HEK293 (cell line): ENCODE data around the gene ANKFN1.

ENCODE experiments used
- CTCF ChIA-PET: fragments of 350-600 bp; formaldehyde crosslinking; extraction: SDS; loops from one replicate; lab custom pipeline; 2021; ENCODE audit warnings: antibody characterized with exemption; lab: Yijun Ruan, JAX
- POLR2A ChIA-PET: fragments of 300-600 bp; formaldehyde crosslinking; extraction: SDS; loops from one replicate; lab custom pipeline; 2020; ENCODE audit warnings: antibody characterized with exemption, inconsistent platforms; lab: Yijun Ruan, JAX
- H3K27ac ChIP-seq: fragments of 200-500 bp; sonication (Bioruptor generic); 2 replicates; pipeline ENCODE4 v1.5.1; 2014; ENCODE audit warnings: low read depth, low read length, control low read depth, inconsistent platforms; ENCODE audit errors: extremely low read depth
- H3K36me3 ChIP-seq, 2 experiments: fragments of 200-500 bp in 1 of 2; sonication (Bioruptor generic) in 1 of 2; 1 replicate in 1 of 2; 2 replicates in 1 of 2; pipeline ENCODE4 v1.5.1; 2014 to 2017; ENCODE audit warnings: inconsistent platforms in 2 of 2, low read length in 2 of 2; ENCODE audit not compliant: control insufficient read depth in 2 of 2, insufficient read depth in 1 of 2
- H3K4me1 ChIP-seq: fragments of 200-500 bp; sonication (Bioruptor generic); 2 replicates; pipeline ENCODE4 v1.5.1; 2014; ENCODE audit warnings: mild to moderate bottlenecking, low read length, inconsistent platforms; ENCODE audit not compliant: control insufficient read depth, insufficient read depth
- H3K4me3 ChIP-seq: 2 replicates; pipeline ENCODE4 v1.5.1; 2011; ENCODE audit warnings: low read depth, mild to moderate bottlenecking, control low read depth, low read length, moderate library complexity
- H3K9me3 ChIP-seq: fragments of 200-500 bp; sonication (Bioruptor generic); 2 replicates; pipeline ENCODE4 v1.5.1; 2014; ENCODE audit warnings: low read depth, low read length, inconsistent platforms; ENCODE audit not compliant: control insufficient read depth, insufficient read depth
- GLI2 ChIP-seq: fragments of 450-650 bp; formaldehyde crosslinking; IDR thresholded peaks from 2 replicates; pipeline ENCODE4; 2017; ENCODE audit warnings: missing biosample characterization, missing genetic modification characterization, low read depth, borderline replicate concordance
- HOXC10 ChIP-seq: sonication (generic); formaldehyde crosslinking; IDR thresholded peaks from 2 replicates; pipeline ENCODE4 v1.8.1; 2023; ENCODE audit warnings: mild to moderate bottlenecking, missing genetic modification reagents
- KLF16 ChIP-seq: fragments of 450-650 bp; formaldehyde crosslinking; IDR thresholded peaks from 2 replicates; pipeline ENCODE4 v1.5.1; 2017; ENCODE audit warnings: missing biosample characterization, missing genetic modification characterization
- PRDM6 ChIP-seq: fragments of 450-650 bp; formaldehyde crosslinking; IDR thresholded peaks from 2 replicates; pipeline ENCODE4 v1.5.1; 2017; ENCODE audit warnings: missing biosample characterization, missing genetic modification characterization
- SP3 ChIP-seq: fragments of 450-650 bp; formaldehyde crosslinking; IDR thresholded peaks from 2 replicates; pipeline ENCODE4 v1.5.1; 2016; ENCODE audit warnings: missing biosample characterization, missing genetic modification characterization
- ZBTB17 ChIP-seq: fragments of 450-650 bp; formaldehyde crosslinking; IDR thresholded peaks from 2 replicates; pipeline ENCODE4 v1.5.1; 2016; ENCODE audit warnings: missing biosample characterization, missing genetic modification characterization
- ZBTB48 ChIP-seq: fragments of 450-650 bp; formaldehyde crosslinking; IDR thresholded peaks from 2 replicates; pipeline ENCODE4 v1.5.1; 2016; ENCODE audit warnings: missing biosample characterization, missing genetic modification characterization
- ZEB2 ChIP-seq: fragments of 450-650 bp; formaldehyde crosslinking; IDR thresholded peaks from 2 replicates; pipeline ENCODE4 v1.5.1; 2016; ENCODE audit warnings: missing biosample characterization, missing genetic modification characterization
- ZFP69B ChIP-seq: fragments of 450-650 bp; formaldehyde crosslinking; IDR thresholded peaks from 2 replicates; pipeline ENCODE4 v1.5.1; 2016; ENCODE audit warnings: missing biosample characterization, missing genetic modification characterization
- ZNF169 ChIP-seq: fragments of 450-650 bp; formaldehyde crosslinking; IDR thresholded peaks from 2 replicates; pipeline ENCODE4 v1.5.1; 2016; ENCODE audit warnings: missing biosample characterization, missing genetic modification characterization
- ZNF184 ChIP-seq: fragments of 450-650 bp; IDR thresholded peaks from 2 replicates; pipeline ENCODE4 v1.5.1; 2018; ENCODE audit warnings: missing biosample characterization, mild to moderate bottlenecking, missing genetic modification characterization
- ZNF248 ChIP-seq: fragments of 450-650 bp; formaldehyde crosslinking; IDR thresholded peaks from 2 replicates; pipeline ENCODE4 v1.5.1; 2017; ENCODE audit warnings: missing biosample characterization, missing genetic modification characterization
- ZNF26 ChIP-seq: fragments of 450-650 bp; formaldehyde crosslinking; IDR thresholded peaks from 2 replicates; pipeline ENCODE4 v1.5.1; 2016; ENCODE audit warnings: missing biosample characterization, missing genetic modification characterization
- ZNF423 ChIP-seq: fragments of 450-650 bp; formaldehyde crosslinking; IDR thresholded peaks from 2 replicates; pipeline ENCODE4 v1.5.1; 2016; ENCODE audit warnings: missing biosample characterization, missing genetic modification characterization
- ZNF548 ChIP-seq: fragments of 450-650 bp; formaldehyde crosslinking; IDR thresholded peaks from 2 replicates; pipeline ENCODE4 v1.5.1; 2016; ENCODE audit warnings: missing biosample characterization, missing genetic modification characterization
- ZNF560 ChIP-seq: fragments of 450-650 bp; formaldehyde crosslinking; IDR thresholded peaks from 2 replicates; pipeline ENCODE4 v1.5.1; 2017; ENCODE audit warnings: missing biosample characterization, missing genetic modification characterization, borderline replicate concordance
- ZNF571 ChIP-seq: fragments of 450-650 bp; formaldehyde crosslinking; IDR thresholded peaks from 2 replicates; pipeline ENCODE4 v1.5.0; 2017; ENCODE audit warnings: missing biosample characterization, missing genetic modification characterization
- ZNF629 ChIP-seq: fragments of 450-650 bp; formaldehyde crosslinking; IDR thresholded peaks from 2 replicates; pipeline ENCODE4 v1.5.1; 2017; ENCODE audit warnings: missing biosample characterization, missing genetic modification characterization
- ZNF670 ChIP-seq: fragments of 450-650 bp; formaldehyde crosslinking; IDR thresholded peaks from 2 replicates; pipeline ENCODE4 v1.5.1; 2016; ENCODE audit warnings: missing biosample characterization, missing genetic modification characterization, low read depth
- ZNF830 ChIP-seq: fragments of 450-650 bp; IDR thresholded peaks from 2 replicates; pipeline ENCODE4 v1.5.0; 2018; ENCODE audit warnings: missing biosample characterization, missing genetic modification characterization, low read depth, mild to moderate bottlenecking, moderate library complexity
- TF ChIP-seq, protein P1 (sequence below): fragments of 450-650 bp; formaldehyde crosslinking; IDR thresholded peaks from 2 replicates; pipeline ENCODE4 v1.5.1; 2016; ENCODE audit warnings: missing biosample characterization, missing genetic modification characterization
- TF ChIP-seq, protein P2 (sequence below): fragments of 450-650 bp; formaldehyde crosslinking; IDR thresholded peaks from 2 replicates; pipeline ENCODE4 v1.5.0; 2017; ENCODE audit warnings: missing biosample characterization, missing genetic modification characterization, borderline replicate concordance
- TF ChIP-seq, protein P3 (sequence below): fragments of 450-650 bp; formaldehyde crosslinking; IDR thresholded peaks from 2 replicates; pipeline ENCODE4 v1.5.1; 2016; ENCODE audit warnings: missing biosample characterization, missing genetic modification characterization
- TF ChIP-seq, protein P4 (sequence below): fragments of 450-650 bp; IDR thresholded peaks from 2 replicates; pipeline ENCODE4 v1.5.1; 2018; ENCODE audit warnings: missing biosample characterization, missing genetic modification characterization
- TF ChIP-seq, protein P5 (sequence below): fragments of 450-650 bp; formaldehyde crosslinking; IDR thresholded peaks from 2 replicates; pipeline ENCODE4; 2016; ENCODE audit warnings: missing biosample characterization, missing genetic modification characterization

Gene ANKFN1

GRCh38 chr17:56316604-56317003 lies 163.3 kb downstream of the ANKFN1 start (continued):
- TF ChIP-seq ZBTB17 (no peak), ZNF560 (tag by site-specific recombination) (no peak), ZNF571 (tag by site-specific recombination) (no peak), ZNF670 (no peak), ZNF423 (tag by site-specific recombination) (no peak), ZNF830 (tag by site-specific recombination) (no peak), ZNF548 (tag by site-specific recombination) (no peak), ZNF184 (tag by site-specific recombination) (no peak)

- Histone ChIP-seq H3K4me1 (no peaks in the 10 kb centered on the region), H3K36me3 (no peaks in the 10 kb centered on the region), H3K27ac (no peak overlapping the region), H3K4me3 (no peak overlapping the region), H3K9me3 (no peaks in the 10 kb centered on the region)
- ChIA-PET POLR2A (no interaction called here), CTCF (interaction anchor here (0.6 to 1.1 kb wide), 6 partner anchors 16 to 786 kb away, joined by 3 to 6 read pairs (median 3); no protein-coding TSS in a partner anchor)
- TF ChIP-seq PRDM6 (no peak), ZFP69B (tag by site-specific recombination) (no peak), ZBTB48 (tag by site-specific recombination) (no peak), HOXC10 (CRISPR knock-in tag) (no peak), ZNF26 (tag by site-specific recombination) (no peak), ZNF248 (no peak), ZNF629 (tag by site-specific recombination) (no peak), ZNF169 (no peak), GLI2 (tag by site-specific recombination) (no peak), ZEB2 (tag by site-specific recombination) (no peak), KLF16 (no peak), SP3 (tag by site-specific recombination) (no peak)
- TF ChIP-seq, protein P1, sequence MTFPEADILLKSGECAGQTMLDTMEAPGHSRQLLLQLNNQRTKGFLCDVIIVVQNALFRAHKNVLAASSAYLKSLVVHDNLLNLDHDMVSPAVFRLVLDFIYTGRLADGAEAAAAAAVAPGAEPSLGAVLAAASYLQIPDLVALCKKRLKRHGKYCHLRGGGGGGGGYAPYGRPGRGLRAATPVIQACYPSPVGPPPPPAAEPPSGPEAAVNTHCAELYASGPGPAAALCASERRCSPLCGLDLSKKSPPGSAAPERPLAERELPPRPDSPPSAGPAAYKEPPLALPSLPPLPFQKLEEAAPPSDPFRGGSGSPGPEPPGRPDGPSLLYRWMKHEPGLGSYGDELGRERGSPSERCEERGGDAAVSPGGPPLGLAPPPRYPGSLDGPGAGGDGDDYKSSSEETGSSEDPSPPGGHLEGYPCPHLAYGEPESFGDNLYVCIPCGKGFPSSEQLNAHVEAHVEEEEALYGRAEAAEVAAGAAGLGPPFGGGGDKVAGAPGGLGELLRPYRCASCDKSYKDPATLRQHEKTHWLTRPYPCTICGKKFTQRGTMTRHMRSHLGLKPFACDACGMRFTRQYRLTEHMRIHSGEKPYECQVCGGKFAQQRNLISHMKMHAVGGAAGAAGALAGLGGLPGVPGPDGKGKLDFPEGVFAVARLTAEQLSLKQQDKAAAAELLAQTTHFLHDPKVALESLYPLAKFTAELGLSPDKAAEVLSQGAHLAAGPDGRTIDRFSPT (tag by site-specific recombination) = no peak
- TF ChIP-seq, protein P2, sequence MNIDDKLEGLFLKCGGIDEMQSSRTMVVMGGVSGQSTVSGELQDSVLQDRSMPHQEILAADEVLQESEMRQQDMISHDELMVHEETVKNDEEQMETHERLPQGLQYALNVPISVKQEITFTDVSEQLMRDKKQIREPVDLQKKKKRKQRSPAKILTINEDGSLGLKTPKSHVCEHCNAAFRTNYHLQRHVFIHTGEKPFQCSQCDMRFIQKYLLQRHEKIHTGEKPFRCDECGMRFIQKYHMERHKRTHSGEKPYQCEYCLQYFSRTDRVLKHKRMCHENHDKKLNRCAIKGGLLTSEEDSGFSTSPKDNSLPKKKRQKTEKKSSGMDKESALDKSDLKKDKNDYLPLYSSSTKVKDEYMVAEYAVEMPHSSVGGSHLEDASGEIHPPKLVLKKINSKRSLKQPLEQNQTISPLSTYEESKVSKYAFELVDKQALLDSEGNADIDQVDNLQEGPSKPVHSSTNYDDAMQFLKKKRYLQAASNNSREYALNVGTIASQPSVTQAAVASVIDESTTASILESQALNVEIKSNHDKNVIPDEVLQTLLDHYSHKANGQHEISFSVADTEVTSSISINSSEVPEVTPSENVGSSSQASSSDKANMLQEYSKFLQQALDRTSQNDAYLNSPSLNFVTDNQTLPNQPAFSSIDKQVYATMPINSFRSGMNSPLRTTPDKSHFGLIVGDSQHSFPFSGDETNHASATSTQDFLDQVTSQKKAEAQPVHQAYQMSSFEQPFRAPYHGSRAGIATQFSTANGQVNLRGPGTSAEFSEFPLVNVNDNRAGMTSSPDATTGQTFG (tag by site-specific recombination) = no peak
- TF ChIP-seq, protein P3, sequence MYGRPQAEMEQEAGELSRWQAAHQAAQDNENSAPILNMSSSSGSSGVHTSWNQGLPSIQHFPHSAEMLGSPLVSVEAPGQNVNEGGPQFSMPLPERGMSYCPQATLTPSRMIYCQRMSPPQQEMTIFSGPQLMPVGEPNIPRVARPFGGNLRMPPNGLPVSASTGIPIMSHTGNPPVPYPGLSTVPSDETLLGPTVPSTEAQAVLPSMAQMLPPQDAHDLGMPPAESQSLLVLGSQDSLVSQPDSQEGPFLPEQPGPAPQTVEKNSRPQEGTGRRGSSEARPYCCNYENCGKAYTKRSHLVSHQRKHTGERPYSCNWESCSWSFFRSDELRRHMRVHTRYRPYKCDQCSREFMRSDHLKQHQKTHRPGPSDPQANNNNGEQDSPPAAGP (tag by site-specific recombination) = no peak
- TF ChIP-seq, protein P4, sequence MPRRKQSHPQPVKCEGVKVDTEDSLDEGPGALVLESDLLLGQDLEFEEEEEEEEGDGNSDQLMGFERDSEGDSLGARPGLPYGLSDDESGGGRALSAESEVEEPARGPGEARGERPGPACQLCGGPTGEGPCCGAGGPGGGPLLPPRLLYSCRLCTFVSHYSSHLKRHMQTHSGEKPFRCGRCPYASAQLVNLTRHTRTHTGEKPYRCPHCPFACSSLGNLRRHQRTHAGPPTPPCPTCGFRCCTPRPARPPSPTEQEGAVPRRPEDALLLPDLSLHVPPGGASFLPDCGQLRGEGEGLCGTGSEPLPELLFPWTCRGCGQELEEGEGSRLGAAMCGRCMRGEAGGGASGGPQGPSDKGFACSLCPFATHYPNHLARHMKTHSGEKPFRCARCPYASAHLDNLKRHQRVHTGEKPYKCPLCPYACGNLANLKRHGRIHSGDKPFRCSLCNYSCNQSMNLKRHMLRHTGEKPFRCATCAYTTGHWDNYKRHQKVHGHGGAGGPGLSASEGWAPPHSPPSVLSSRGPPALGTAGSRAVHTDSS (tag by site-specific recombination) = no peak
- TF ChIP-seq, protein P5, sequence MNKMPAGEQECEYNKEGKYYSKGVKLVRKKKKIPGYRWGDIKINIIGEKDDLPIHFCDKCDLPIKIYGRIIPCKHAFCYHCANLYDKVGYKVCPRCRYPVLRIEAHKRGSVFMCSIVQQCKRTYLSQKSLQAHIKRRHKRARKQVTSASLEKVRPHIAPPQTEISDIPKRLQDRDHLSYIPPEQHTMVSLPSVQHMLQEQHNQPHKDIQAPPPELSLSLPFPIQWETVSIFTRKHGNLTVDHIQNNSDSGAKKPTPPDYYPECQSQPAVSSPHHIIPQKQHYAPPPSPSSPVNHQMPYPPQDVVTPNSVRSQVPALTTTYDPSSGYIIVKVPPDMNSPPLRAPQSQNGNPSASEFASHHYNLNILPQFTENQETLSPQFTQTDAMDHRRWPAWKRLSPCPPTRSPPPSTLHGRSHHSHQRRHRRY = no peak
These were observed 164.3 kb downstream of the ANKFN1 start for GRCh38 chr17:56317351-56318208.
